Measurements from ENCODE around the gene TTC34. TPM values are rescaled to one million over a fixed set of nuclear protein-coding genes. Genes with fewer than 3 reads are reported as not detected.

Gene TTC34
- polyA plus RNA-seq, 3 donors = 0.03 to 1.00 TPM; not detected in 1

- no peak for DNase-seq
- Histone ChIP-seq H3K79me2 (ENCODE audit: insufficient read depth, low read length) (no peaks in the 10 kb centered on the region), H4K20me1 (ENCODE audit: insufficient read depth, low read length) (no peaks in the 10 kb centered on the region), H3K9ac (ENCODE audit: insufficient read depth, low read length, poor library complexity, severe bottlenecking) (no peak overlapping the region), H3K4me1 (ENCODE audit: control insufficient read depth in 1 of 2, insufficient read depth in 2 of 2, low read length in 2 of 2) (no peaks in the 10 kb centered on the region), H3K27ac (ENCODE audit: low read depth in 1 of 2, low read length in 2 of 2) (no peak overlapping the region), H3K36me3 (replicated peaks in 1 of 2; ENCODE audit: control insufficient read depth in 1 of 2, insufficient read depth in 2 of 2, low read length in 2 of 2) (no peaks in the 10 kb centered on the region), H2AFZ (ENCODE audit: insufficient read depth, low read depth, low read length, poor library complexity, severe bottlenecking) (no peak overlapping the region), H3K4me2 (replicated peaks; ENCODE audit: extremely low read depth, low read length, poor library complexity, severe bottlenecking) (no peak overlapping the region), H3K4me3 (replicated peaks in 1 of 3; ENCODE audit: low read depth in 2 of 3, low read length in 3 of 3) (no peak overlapping the region), H3K27me3 (ENCODE audit: control insufficient read depth in 2 of 2, insufficient read depth in 2 of 2, low read length in 2 of 2) (no peaks in the 10 kb centered on the region), H3K9me3 (replicated peaks in 1 of 2; ENCODE audit: control insufficient read depth in 1 of 2, insufficient read depth in 1 of 2, low read length in 2 of 2) (no peaks in the 10 kb centered on the region)
- no peak for TF ChIP-seq CTCF (IDR thresholded peaks at IDR 0.05)
- H3K4me3 Mint-ChIP-seq = no peak overlapping the region
- intact Hi-C loops (cut with micrococcal nuclease) = no loop called here
- WGBS (ENCODE audit: insufficient coverage) = 50% methylated on average over 23 of the region's 23 CpGs
- peaks cover 12 to 20% (median 17%) of the 10 kb centered on the region in 3 donors for H3K27me3 Mint-ChIP-seq (ENCODE audit: low read depth in 3 of 3)
- peaks cover 4% of the 10 kb centered on the region for H3K4me1 Mint-ChIP-seq
- H3K9me3 Mint-ChIP-seq = peaks cover 0 to 13% (median 3%) of the 10 kb centered on the region in 7 donors
- H3K27ac Mint-ChIP-seq = no peak overlapping the region
- H3K36me3 Mint-ChIP-seq = no peaks in the 10 kb centered on the region
These were observed 45.8 kb upstream of the TTC34 start for GRCh38 chr1:2847086-2847985.

- Mint-ChIP-seq H3K9me3 (peaks cover 0 to 13% (median 3%) of the 10 kb centered on the region in 7 donors), H3K4me3 (no peak overlapping the region), H3K27me3 (ENCODE audit: low read depth in 3 of 3) (peaks cover 14 to 23% (median 17%) of the 10 kb centered on the region in 3 donors), H3K4me1 (peaks cover 4% of the 10 kb centered on the region), H3K27ac (no peak overlapping the region), H3K36me3 (no peaks in the 10 kb centered on the region)
- H3K4me2 ChIP-seq (replicated peaks; ENCODE audit: extremely low read depth, low read length, poor library complexity, severe bottlenecking) = no peak overlapping the region
- no peaks in the 10 kb centered on the region for H3K27me3 ChIP-seq (ENCODE audit: control insufficient read depth in 2 of 2, insufficient read depth in 2 of 2, low read length in 2 of 2)
- H2AFZ ChIP-seq (ENCODE audit: insufficient read depth, low read depth, low read length, poor library complexity, severe bottlenecking) = no peak overlapping the region
- no peak overlapping the region for H3K4me3 ChIP-seq (replicated peaks in 1 of 3; ENCODE audit: low read depth in 2 of 3, low read length in 3 of 3)
- no peaks in the 10 kb centered on the region for H3K4me1 ChIP-seq (ENCODE audit: control insufficient read depth in 1 of 2, insufficient read depth in 2 of 2, low read length in 2 of 2)
- no peaks in the 10 kb centered on the region for H3K79me2 ChIP-seq (ENCODE audit: insufficient read depth, low read length)
- H3K9ac ChIP-seq (ENCODE audit: insufficient read depth, low read length, poor library complexity, severe bottlenecking) = no peak overlapping the region
- 0% methylated on average over 1 of the region's 9 CpGs for WGBS (ENCODE audit: insufficient coverage)
- H3K27ac ChIP-seq (ENCODE audit: low read depth in 1 of 2, low read length in 2 of 2) = no peak overlapping the region
- TF ChIP-seq CTCF (IDR thresholded peaks at IDR 0.05) = no peak
- DNase-seq = peak in 2 of 3 donors; percentile 2 to 20
- H3K9me3 ChIP-seq (replicated peaks in 1 of 2; ENCODE audit: control insufficient read depth in 1 of 2, insufficient read depth in 1 of 2, low read length in 2 of 2) = no peaks in the 10 kb centered on the region
- H3K36me3 ChIP-seq (replicated peaks in 1 of 2; ENCODE audit: control insufficient read depth in 1 of 2, insufficient read depth in 2 of 2, low read length in 2 of 2) = no peaks in the 10 kb centered on the region
- intact Hi-C loops (cut with micrococcal nuclease) = no loop called here
- H4K20me1 ChIP-seq (ENCODE audit: insufficient read depth, low read length) = no peaks in the 10 kb centered on the region
These were observed 44.4 kb upstream of the TTC34 start for GRCh38 chr1:2845869-2846268.
